ENCODE measurements around the gene KDM1B. TPM values are rescaled to one million over a fixed set of nuclear protein-coding genes. Genes with fewer than 3 reads are reported as not detected.

Gene KDM1B
- total and polyA plus RNA-seq, 9 of the 15 experiments (the other 6 are each of a cell fraction or from before 2014, with no cell fraction given): 1.4 to 58.9 (median 36.3) TPM

DNA sequence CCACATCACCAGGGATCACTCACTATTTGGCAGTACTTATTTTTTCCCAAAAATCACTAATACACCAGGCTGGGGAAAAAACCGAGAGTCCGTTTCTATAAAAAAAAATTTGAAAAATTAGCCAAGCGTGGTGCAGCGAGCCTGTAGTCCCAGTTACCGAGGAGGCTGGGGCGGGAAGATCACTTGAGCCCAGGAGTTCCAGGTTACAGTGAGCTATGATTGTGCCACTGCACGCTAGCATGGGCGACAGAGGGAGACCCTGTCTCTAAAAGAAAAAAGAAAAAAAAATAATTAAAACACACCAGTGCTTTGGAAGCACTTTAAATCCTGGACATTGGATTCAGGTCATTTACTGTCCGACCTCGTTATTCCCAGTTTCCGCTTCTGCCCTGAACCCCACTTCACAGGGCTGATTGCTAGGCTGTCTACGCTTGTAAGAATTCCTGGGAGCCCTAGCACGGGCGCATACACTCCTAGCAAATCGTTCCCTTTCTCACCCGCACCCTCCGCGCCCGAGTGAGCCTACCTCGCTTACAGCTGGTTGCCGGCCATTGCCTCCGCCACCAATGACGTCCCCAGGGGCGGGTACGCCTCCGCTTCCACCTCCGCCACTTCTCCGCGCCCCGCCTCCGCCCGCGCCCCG lies 594 bp upstream of the KDM1B start, which contains the start of gene TPMT:
Gene TPMT, minus strand, starts transcription at position 571 of the 643 bp plus-strand sequence. CDS start 5,950 bp downstream, outside the sequence.
- H4K20me1 ChIP-seq (replicated peaks; ENCODE audit: control insufficient read depth, insufficient read depth, low read length): no peaks in the 10 kb centered on the region
- intact Hi-C loops (cut with micrococcal nuclease) (loop anchor here (5.0 to 10.0 kb wide), 4 partner anchors 108 to 450 kb away; partner anchors contain the start of genes DEK, KIF13A and NUP153), in situ Hi-C loops (cut with MboI) (no loop called here)
- ATAC-seq (peak; percentile 84), DNase-seq (ENCODE audit: extremely low read depth in 1 of 4, low spot score in 3 of 4) (peak in 1 of 4 experiments; percentile 49), FAIRE-seq (no peak)
- no peaks in the 10 kb centered on the region for H3K9me1 ChIP-seq (ENCODE audit: control insufficient read depth, insufficient read depth, low read length)
- CTCF ChIA-PET (ENCODE audit: low intra/inter-chr PET ratio): no interaction called here
- H3K36me3 ChIP-seq (ENCODE audit: control insufficient read depth, insufficient read depth, low read length): peaks cover 16% of the 10 kb centered on the region; the same call in 2 of the 3 replicates
- H3K9me3 ChIP-seq (replicated peaks; ENCODE audit: control insufficient read depth, insufficient read depth, low read depth, low read length): no peaks in the 10 kb centered on the region
- H3K79me2 ChIP-seq (ENCODE audit: control insufficient read depth, insufficient read depth, low read length): peaks cover 40% of the 10 kb centered on the region
- H3K27me3 ChIP-seq (ENCODE audit: control insufficient read depth in 2 of 2, insufficient read depth in 2 of 2, low read length in 2 of 2): no peaks in the 10 kb centered on the region
- under 1% methylated on average over 26 of the region's 34 CpGs for WGBS (ENCODE audit: insufficient coverage, low coverage, missing lambda C conversion rate)
- peaks cover 14 to 23% of the 10 kb centered on the region in 2 experiments for H3K4me1 ChIP-seq (replicated peaks in 1 of 2; ENCODE audit: control insufficient read depth in 2 of 2, insufficient read depth in 2 of 2, low read length in 2 of 2)
- H3K27ac ChIP-seq (ENCODE audit: extremely low read depth, low read depth, low read length): peak within 1 kb of the TSS; percentile 86
- H2AFZ ChIP-seq (ENCODE audit: low read depth, low read length): peak within 1 kb of the TSS; percentile 95
- peak within 1 kb of the TSS; percentile 94 for H3K4me2 ChIP-seq (ENCODE audit: insufficient read depth, low read length)
- H3K4me3 ChIP-seq: peak within 1 kb of the TSS; percentile 74
- TSS peak; percentile 71 for BruUV-seq (replicated peaks)
- peak within 1 kb of the TSS; percentile 96 for H3K9ac ChIP-seq (ENCODE audit: insufficient read depth in 1 of 2, low read depth in 2 of 2, low read length in 2 of 2)
- POLR2A ChIA-PET: interaction anchor here (0.6 to 0.8 kb wide), 4 partner anchors 10 to 318 kb away, joined by 3 to 4 read pairs (median 4); no protein-coding TSS in a partner anchor
- no peak for TF ChIP-seq KDM2B (CRISPR knock-in tag; IDR thresholded peaks at IDR 0.05)
- TF ChIP-seq KDM5B (IDR thresholded peaks at IDR 0.05; ENCODE audit: insufficient replicate concordance, low read depth, low read length): peak; percentile 54
- TF ChIP-seq PML (IDR thresholded peaks at IDR 0.05; ENCODE audit: low read length): 0 out of 2 replicates have a peak, but pooled peaks have one; percentile 42
- no peak for TF ChIP-seq ARHGAP35 (IDR thresholded peaks at IDR 0.05; ENCODE audit: partially characterized antibody)
- peak; percentile 82 for TF ChIP-seq DACH1 (IDR thresholded peaks at IDR 0.05; ENCODE audit: partially characterized antibody)
- peak; percentile 87; the same call in 1 of the 2 replicates for TF ChIP-seq HLTF (IDR thresholded peaks at IDR 0.05)
- TF ChIP-seq RBM17 (IDR thresholded peaks at IDR 0.05; ENCODE audit: borderline replicate concordance, low read depth, low read length): no peak
- no peak for TF ChIP-seq ZNF274 (IDR thresholded peaks at IDR 0.05; ENCODE audit: borderline replicate concordance, low read depth, low read length)
- no peak for TF ChIP-seq TSHZ1 (CRISPR knock-in tag; IDR thresholded peaks at IDR 0.05)
- TF ChIP-seq PCBP2 (IDR thresholded peaks at IDR 0.05; ENCODE audit: low read depth, low read length, poor library complexity, severe bottlenecking): no peak
- TF ChIP-seq HDAC6 (IDR thresholded peaks at IDR 0.05; ENCODE audit: low read depth, low read length): no peak
- no peak for TF ChIP-seq CBX1 (IDR thresholded peaks at IDR 0.05; ENCODE audit: low read depth)

All from K562 (cell line).